Activated naive CD4-positive, alpha-beta T cell (primary cell): ENCODE measurements around the gene ANKRD36C.
"Not testable (repeated sequence)": the region's sequence is repeated elsewhere in the genome, so short reads cannot be mapped to it uniquely, and the experiment has no call there.

Experiments
- DNase-seq, 4 experiments: peaks; one replicate each; lab custom pipeline; 2025; lab: John Stamatoyannopoulos, UW

The ANKRD36C gene

GRCh38 chr2:96006248-96006647, 14.6 kb upstream of the ANKRD36C start:
- DNase-seq = not testable (repeated sequence)

DNA sequence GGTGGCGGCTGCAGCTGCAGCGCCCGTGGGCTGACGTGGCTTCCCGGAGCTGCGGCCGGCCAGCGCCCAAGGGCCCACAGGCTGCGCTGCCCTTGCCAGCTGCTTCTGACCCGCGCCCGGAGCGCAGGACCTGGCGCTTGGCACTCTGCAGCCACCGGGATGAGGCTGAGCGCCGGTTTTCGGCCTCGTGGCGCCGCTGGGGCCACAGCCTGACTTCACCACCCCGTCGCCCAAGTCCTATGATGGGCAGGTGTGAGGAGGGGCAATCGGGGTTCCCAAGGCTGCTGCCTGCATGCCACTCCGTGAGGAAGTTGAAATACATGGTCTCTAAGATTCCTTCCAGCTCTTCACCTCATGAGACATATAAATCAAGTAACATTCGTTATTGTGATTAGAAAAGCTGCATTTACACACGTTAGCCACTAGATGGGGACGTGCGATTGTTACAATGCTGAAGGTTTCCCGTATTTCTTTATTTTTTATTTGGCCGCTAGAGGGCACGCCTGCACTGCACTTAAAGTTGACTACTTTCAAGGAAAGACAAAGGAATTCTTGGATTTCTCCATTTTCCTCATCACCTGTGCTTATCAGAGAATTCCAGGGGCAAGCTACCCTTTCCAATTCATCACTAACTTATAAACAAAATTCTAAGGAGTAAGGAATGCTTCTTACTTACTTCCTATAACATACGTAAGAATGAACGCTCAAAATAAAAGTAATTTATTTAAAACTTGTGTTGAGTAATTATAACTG, 1.1 kb upstream of the ANKRD36C start:
- DNase-seq = not testable (repeated sequence)

DNA sequence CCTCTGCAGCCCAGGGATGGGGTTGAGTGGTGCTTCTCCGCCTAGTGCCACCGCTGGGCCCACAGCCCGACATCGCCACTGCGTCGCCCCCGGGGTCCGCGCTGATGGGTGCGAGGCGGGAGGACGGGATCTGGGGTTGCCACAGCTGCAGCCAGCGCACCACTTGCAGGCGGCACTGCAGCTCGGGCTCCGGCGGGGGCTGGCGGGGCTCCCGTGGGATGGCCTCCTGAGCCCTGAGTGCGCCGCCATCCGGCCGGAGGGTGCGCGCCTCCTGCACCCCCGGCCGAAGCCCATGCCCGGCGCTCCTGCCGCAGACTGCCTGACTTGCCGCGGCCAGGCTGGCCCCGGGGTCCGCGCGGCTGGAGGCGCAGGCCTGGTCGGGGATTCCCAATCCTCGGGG, 478 bp upstream of the ANKRD36C start:
- DNase-seq = not testable (repeated sequence)

DNA sequence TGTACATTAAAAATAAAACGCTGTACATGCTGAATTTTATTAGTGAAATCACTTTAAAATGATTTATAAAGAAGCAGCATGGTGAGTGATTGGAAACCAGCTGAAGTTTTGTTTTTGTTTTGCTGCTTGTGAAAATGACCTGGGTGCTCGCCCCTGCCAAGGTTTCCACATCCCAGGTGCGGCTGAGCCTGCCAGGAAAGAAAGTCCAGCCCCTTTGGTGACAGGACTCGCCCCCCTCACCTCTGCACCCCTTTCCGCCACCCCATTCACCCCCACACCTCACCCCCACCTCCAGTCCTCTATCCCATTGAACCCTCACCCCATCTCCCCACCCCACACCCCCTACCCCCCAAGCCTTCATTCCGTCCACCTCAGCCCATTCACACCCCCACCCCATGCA, 740 bp downstream of the ANKRD36C start:
- DNase-seq = not testable (repeated sequence)

- not testable (repeated sequence) for DNase-seq
Measured at GRCh38 chr2:95951662-95952061, 40.0 kb downstream of the ANKRD36C start.

DNA sequence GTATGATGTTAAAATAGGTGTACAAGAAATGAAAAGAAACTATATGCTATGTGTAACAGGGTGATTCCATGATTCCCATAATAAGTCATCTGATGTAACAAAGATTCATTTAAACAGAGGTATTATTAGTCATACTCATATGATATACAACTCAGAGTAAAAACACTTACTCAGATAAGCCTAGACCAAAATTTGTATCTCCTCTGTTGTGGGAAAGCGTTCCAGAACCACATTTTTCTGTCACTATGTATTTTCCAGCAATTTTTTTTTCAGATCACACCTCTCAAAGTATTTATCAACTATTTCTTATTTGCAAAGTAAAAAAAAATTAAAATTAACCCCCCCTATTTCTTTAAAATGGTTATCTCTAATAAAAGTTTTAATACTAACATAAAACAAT, 43.6 kb downstream of the ANKRD36C start:
- DNase-seq = not testable (repeated sequence)

DNA sequence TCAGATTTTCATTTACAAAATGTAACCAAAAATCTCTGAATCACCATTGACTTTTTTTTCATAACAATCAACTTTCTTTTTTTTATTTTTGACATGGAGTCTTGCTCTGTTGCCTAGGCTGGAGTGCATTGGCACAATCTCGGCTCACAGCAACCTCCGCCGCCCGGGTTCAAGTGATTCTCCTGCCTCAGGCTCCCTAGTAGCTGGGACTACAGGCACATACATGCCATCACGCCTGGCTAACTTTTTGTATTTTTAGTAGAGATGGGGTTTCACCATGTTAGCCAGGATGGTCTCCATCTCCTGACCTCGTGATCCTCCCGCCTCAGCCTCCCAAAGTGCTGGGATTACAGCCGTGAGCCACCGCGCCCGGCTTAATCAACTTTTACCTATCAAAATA, 51.7 kb downstream of the ANKRD36C start:
- not testable (repeated sequence) for DNase-seq

GRCh38 chr2:95930740-95931139, 60.9 kb downstream of the ANKRD36C start:
- DNase-seq = not testable (repeated sequence)

- not testable (repeated sequence) for DNase-seq
Measured at GRCh38 chr2:95917007-95917406, 74.6 kb downstream of the ANKRD36C start.

GRCh38 chr2:95915131-95915530, 76.5 kb downstream of the ANKRD36C start:
- DNase-seq = not testable (repeated sequence)

GRCh38 chr2:95911431-95911830, 80.2 kb downstream of the ANKRD36C start:
- DNase-seq = not testable (repeated sequence)

- DNase-seq = not testable (repeated sequence)
Measured at GRCh38 chr2:95894443-95894842, 97.2 kb downstream of the ANKRD36C start.

GRCh38 chr2:95867929-95868328, 123.7 kb downstream of the ANKRD36C start:
- not testable (repeated sequence) for DNase-seq

DNA sequence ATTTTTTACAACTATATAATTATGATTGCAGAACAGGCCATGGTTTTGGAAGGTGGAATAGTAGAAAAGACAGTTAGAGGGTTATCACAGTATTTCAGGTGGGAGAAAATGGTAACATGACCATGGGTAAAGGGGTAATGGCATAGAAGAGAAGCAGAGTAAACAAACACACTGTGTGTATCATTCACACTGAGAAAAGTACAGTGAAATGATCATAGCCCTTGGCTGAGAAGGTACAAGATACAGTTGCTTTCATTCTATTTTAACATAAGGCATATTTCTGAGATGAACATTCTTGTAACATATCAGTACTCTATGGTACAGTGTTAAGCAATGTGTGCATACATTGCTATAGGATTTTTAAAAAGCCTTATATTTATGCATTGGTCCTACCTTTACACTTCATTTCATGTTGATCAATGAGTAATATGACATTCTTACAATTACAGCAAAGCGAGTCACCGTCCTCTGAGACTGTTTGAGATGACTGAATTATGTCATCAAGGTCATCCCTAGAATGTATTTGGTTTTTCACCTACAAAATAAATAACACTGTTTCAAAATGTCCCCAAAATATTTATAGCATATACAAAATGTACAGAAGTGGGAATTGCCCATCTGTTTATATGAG, 124.5 kb downstream of the ANKRD36C start:
- DNase-seq = not testable (repeated sequence)

- DNase-seq = not testable (repeated sequence)
Measured at GRCh38 chr2:95862121-95862520, 129.5 kb downstream of the ANKRD36C start.

- no peak for DNase-seq
Measured at GRCh38 chr2:95836151-95836550, 155.5 kb downstream of the ANKRD36C start.

GRCh38 chr2:95834077-95835013, 157.3 kb downstream of the ANKRD36C start:
- not testable (repeated sequence) for DNase-seq

- not testable (repeated sequence) for DNase-seq
Measured at GRCh38 chr2:95824218-95824617, 167.4 kb downstream of the ANKRD36C start.

GRCh38 chr2:95817521-95817920, 174.1 kb downstream of the ANKRD36C start:
- not testable (repeated sequence) for DNase-seq

- DNase-seq = not testable (repeated sequence)
Measured at GRCh38 chr2:95813311-95813710, 178.3 kb downstream of the ANKRD36C start.

DNA sequence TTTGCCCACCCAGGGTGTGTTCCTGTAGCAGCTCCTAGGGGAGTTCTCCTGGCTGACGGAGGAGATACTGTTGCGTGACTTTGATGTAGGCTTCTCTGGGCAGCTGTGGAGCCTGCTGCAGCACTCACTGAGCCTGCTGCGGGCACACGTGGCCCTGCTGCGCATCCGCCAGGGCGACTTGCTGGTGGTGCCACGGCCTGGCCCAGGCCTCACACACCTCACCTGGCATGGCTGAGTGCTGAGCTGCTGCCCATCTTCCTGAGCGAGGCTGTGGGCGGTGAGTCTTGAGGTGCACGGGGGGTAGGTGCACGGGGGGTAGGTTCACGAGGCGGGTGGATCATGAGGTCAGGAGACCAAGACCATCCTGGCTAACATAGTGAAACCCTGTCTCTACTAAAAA, 191.7 kb downstream of the ANKRD36C start:
- no peak for DNase-seq
